Vagina (tissue), 2 donors: ENCODE results near the gene ZBTB2. TPM values are rescaled to one million over a fixed set of nuclear protein-coding genes. Genes with fewer than 3 reads are reported as not detected.

Experiments
- DNase-seq, 2 donors: peaks; one replicate each; pipeline ENCODE4 v3.0.0-alpha.2; 2017; ENCODE audit errors: extremely low spot score in 2 of 2
- H3K27ac ChIP-seq: fragments of 200-600 bp; sonication (generic); one replicate; pipeline ENCODE4 v1.5.1; 2019
- H3K27me3 ChIP-seq: fragments of 200-600 bp; sonication (generic); one replicate; pipeline ENCODE4 v1.5.1; 2019
- H3K36me3 ChIP-seq, 2 donors: fragments of 200-600 bp; sonication (generic); one replicate each; pipeline ENCODE4 v1.5.1; 2017 to 2019
- H3K4me1 ChIP-seq: fragments of 200-600 bp; sonication (generic); one replicate; pipeline ENCODE4 v1.5.1; 2019
- H3K4me3 ChIP-seq, 2 donors: fragments of 200-600 bp; sonication (generic); 1 replicate in 1 of 2; 2 replicates in 1 of 2; pipeline ENCODE4 v1.5.1; 2016 to 2019
- H3K9me3 ChIP-seq: fragments of 200-600 bp; sonication (generic); one replicate; pipeline ENCODE4 v1.5.1; 2019
- CTCF ChIP-seq, 3 experiments: fragments of 450-650 bp in 2 of 3; fragments of 200-600 bp in 1 of 3; sonication (generic) in 1 of 3; IDR thresholded peaks; one replicate each; pipeline ENCODE4 v1.5.1; 2017 to 2019; ENCODE audit warnings: antibody characterized with exemption in 3 of 3, mild to moderate bottlenecking in 2 of 3, moderate library complexity in 2 of 3
- POLR2A ChIP-seq, 2 donors: fragments of 450-650 bp; IDR thresholded peaks; one replicate each; pipeline ENCODE4 v1.6.1; 2017; ENCODE audit warnings: antibody characterized with exemption in 2 of 2, mild to moderate bottlenecking in 2 of 2, moderate library complexity in 2 of 2
- POLR2AphosphoS5 ChIP-seq, 2 donors: sonication (generic); formaldehyde crosslinking; IDR thresholded peaks; one replicate each; pipeline ENCODE4 v1.9.0; 2017; ENCODE audit warnings: antibody characterized with exemption in 2 of 2, mild to moderate bottlenecking in 2 of 2, low read depth in 1 of 2; ENCODE audit not compliant: insufficient read depth in 1 of 2
- intact Hi-C: fragments of 100-400 bp; cut with DNase I; formaldehyde crosslinking; loops from one replicate; pipeline ENCODE4 v1.15.1; 2023
- total RNA-seq: library from RNA; depleted of rRNA; stranded (reverse); fragments of >200 nt; gene quantifications from one replicate; pipeline ENCODE4 v1.2.3, GENCODE V29; 2016

ZBTB2 gene
- total RNA-seq, 1 donor from 2014 or later = 15.0 TPM

DNA sequence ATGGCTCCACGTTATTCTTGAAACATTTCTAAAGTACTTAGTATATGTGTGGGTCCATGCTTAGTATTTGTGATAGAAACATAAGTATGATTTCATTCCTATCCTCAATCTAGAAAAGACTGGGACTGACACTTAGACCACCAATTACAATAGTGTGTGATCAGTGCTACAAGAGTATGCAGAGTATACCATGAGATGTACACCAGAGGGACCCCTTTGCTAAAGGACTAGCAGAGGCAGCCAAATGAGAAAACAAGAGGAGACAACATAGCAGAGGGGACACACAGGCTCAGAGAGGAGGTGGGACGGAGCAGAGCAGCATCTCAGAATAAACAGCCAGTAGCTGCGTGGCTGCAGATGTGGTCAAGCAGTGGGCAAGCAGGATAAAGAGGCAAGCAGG is 39.5 kb upstream of the ZBTB2 start:
- TF ChIP-seq POLR2A (IDR thresholded peaks at IDR 0.05) (no peak), CTCF (IDR thresholded peaks at IDR 0.05) (no peak), POLR2AphosphoS5 (IDR thresholded peaks at IDR 0.05; ENCODE audit: insufficient read depth in 1 of 2, low read depth in 1 of 2) (no peak)
- Histone ChIP-seq H3K27ac (no peak overlapping the region), H3K27me3 (no peaks in the 10 kb centered on the region), H3K36me3 (peaks cover 0 to 34% of the 10 kb centered on the region in 2 donors), H3K4me1 (no peaks in the 10 kb centered on the region), H3K9me3 (no peaks in the 10 kb centered on the region), H3K4me3 (no peak overlapping the region)
- DNase-seq = no peak
- intact Hi-C loops = no loop called here

DNA sequence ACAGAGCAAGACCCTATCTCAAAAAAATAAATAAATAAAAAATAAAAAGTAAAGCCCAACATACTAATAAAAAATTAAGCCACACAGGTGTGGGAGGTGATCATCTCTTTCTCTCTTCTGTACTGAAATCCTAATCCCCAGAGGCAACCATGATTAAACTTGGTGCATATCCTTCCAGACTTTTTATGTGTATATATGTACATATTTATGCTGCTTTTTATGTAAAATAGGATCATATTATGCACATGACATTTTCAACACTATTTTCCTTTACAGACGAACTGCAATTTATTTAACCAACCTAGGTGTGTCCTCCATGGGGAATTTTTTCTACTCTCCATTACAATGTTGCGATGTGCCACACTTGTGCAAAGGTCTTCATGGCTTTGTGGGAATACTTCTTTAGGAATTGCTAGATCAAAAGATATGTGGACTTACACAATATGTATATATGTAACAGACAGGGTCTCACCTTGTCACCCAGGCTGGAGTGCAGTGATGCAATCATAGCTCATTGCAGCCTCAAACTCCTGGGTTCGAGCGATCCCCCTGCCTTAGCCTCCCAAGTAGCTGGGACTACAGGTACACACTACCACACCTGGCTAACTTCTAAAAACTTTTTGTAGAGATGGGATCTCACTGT is 36.9 kb upstream of the ZBTB2 start:
- Histone ChIP-seq H3K36me3 (peaks cover 0 to 51% of the 10 kb centered on the region in 2 donors), H3K27me3 (no peaks in the 10 kb centered on the region), H3K27ac (no peak overlapping the region), H3K9me3 (no peaks in the 10 kb centered on the region), H3K4me1 (no peaks in the 10 kb centered on the region), H3K4me3 (no peak overlapping the region)
- intact Hi-C loops = no loop called here
- TF ChIP-seq POLR2A (IDR thresholded peaks at IDR 0.05) (no peak), CTCF (IDR thresholded peaks at IDR 0.05) (no peak), POLR2AphosphoS5 (IDR thresholded peaks at IDR 0.05; ENCODE audit: insufficient read depth in 1 of 2, low read depth in 1 of 2) (no peak)
- DNase-seq = no peak

GRCh38 chr6:151425561-151425960 is 34.2 kb upstream of the ZBTB2 start:
- Histone ChIP-seq H3K9me3 (no peaks in the 10 kb centered on the region), H3K27me3 (no peaks in the 10 kb centered on the region), H3K36me3 (peaks cover 0 to 49% of the 10 kb centered on the region in 2 donors), H3K4me1 (no peaks in the 10 kb centered on the region), H3K27ac (no peak overlapping the region), H3K4me3 (no peak overlapping the region)
- DNase-seq = no peak
- intact Hi-C loops = no loop called here
- TF ChIP-seq CTCF (IDR thresholded peaks at IDR 0.05) = no peak
- TF ChIP-seq POLR2AphosphoS5 (IDR thresholded peaks at IDR 0.05; ENCODE audit: insufficient read depth in 1 of 2, low read depth in 1 of 2) = no peak
- TF ChIP-seq POLR2A (IDR thresholded peaks at IDR 0.05) = no peak

DNA sequence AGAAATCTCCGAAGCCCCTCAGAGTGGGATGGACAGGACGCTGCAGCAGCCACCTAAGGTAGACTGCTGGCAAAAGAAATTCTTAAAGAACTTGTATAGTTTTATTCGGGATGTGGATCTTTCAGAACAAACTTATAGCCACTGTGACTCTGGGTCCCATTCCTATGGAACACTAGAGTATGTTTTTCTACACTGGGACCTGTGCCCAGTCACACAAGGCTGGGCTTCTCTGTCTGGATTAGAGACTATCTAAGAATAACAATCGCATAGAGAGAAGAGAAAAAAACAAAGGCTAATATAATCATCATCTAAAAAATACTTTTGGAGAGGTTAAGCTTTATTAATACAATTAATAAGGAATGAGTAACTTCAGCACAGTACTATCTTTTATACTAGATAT is 31.6 kb upstream of the ZBTB2 start:
- peaks cover 0 to 36% of the 10 kb centered on the region in 2 donors for H3K36me3 ChIP-seq
- no peak overlapping the region for H3K4me3 ChIP-seq
- H3K27ac ChIP-seq = no peak overlapping the region
- no peak for DNase-seq
- no peaks in the 10 kb centered on the region for H3K27me3 ChIP-seq
- H3K4me1 ChIP-seq = no peaks in the 10 kb centered on the region
- intact Hi-C loops = no loop called here
- no peak for TF ChIP-seq POLR2AphosphoS5 (IDR thresholded peaks at IDR 0.05; ENCODE audit: insufficient read depth in 1 of 2, low read depth in 1 of 2)
- TF ChIP-seq CTCF (IDR thresholded peaks at IDR 0.05) = no peak
- no peak for TF ChIP-seq POLR2A (IDR thresholded peaks at IDR 0.05)
- no peaks in the 10 kb centered on the region for H3K9me3 ChIP-seq

DNA sequence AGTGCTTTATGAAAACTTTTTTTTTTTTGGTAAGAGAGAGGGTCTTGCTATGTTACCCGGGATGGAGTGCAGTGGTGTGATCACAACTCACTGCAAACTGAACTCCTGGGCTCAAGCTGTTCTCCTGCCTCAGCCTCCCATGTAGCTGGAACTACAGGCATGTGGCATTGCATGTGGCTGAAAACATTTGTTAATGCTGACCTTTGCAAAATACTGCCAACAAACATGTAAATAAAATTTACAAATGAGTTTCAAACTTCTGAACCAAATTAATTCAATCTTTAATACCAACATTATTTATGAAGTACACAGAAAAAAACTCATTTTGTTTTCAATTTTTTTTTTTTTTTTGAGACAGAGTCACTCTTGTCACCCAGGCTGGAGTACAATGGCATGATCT is 26.1 kb upstream of the ZBTB2 start:
- no peak overlapping the region for H3K4me3 ChIP-seq
- H3K9me3 ChIP-seq = no peaks in the 10 kb centered on the region
- TF ChIP-seq POLR2AphosphoS5 (IDR thresholded peaks at IDR 0.05; ENCODE audit: insufficient read depth in 1 of 2, low read depth in 1 of 2) (no peak), POLR2A (IDR thresholded peaks at IDR 0.05) (no peak), CTCF (IDR thresholded peaks at IDR 0.05) (no peak)
- no peak for DNase-seq
- no peaks in the 10 kb centered on the region for H3K4me1 ChIP-seq
- H3K27ac ChIP-seq = no peak overlapping the region
- no peaks in the 10 kb centered on the region for H3K27me3 ChIP-seq
- intact Hi-C loops = no loop called here
- H3K36me3 ChIP-seq = peaks cover 0 to 16% of the 10 kb centered on the region in 2 donors
